Stimulated activated CD4-positive, alpha-beta T cell treated with anti-CD3 and anti-CD28 coated beads, TNF-alpha, amount 100 ng/mL, for 24 hours (primary cell): Measurements from ENCODE around the gene ENO3.
A peak's percentile ranks its signal among the peaks of the same experiment; 100 is the strongest.

Experiments used
- DNase-seq, 3 experiments: peaks; one replicate each; pipeline ENCODE4 v3.0.0-alpha.2; 2020; ENCODE audit warnings: low read depth in 3 of 3

ENO3 gene

DNA sequence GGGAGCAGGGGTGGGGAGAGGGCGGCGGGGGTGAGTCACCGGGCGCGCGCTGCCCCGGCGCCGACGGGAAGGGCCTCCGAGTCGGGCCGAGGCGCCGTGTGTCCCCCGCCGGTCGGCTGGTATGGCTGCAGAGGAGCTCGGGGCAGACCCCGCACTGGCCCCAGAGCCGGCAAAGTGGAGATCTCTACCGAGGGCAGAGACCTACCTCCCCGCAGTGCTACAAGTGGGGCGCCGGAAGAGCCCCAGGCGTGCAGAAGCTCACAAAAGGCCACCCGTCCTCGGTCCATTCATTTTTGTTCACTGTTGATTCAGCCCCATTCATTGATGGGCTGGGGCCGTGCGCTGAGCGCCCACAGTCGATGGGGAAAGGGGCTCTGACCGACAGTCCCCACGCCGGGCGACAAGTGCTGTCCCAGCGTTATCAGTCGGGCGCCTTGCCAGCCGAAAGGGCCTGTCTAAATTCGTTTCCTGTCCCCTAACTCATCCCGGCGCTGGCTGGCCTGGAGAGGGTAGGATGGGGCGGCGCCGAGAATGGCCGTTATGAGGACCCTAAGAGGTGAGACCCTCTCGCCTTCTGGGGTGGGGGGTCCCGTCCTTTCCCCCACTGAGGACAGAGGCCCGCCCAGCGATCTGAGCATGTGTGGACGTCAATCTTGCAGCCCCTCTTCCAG is 709 bp upstream of the ENO3 start:
- DNase-seq: peak in 1 of 3 experiments; percentile 38

DNA sequence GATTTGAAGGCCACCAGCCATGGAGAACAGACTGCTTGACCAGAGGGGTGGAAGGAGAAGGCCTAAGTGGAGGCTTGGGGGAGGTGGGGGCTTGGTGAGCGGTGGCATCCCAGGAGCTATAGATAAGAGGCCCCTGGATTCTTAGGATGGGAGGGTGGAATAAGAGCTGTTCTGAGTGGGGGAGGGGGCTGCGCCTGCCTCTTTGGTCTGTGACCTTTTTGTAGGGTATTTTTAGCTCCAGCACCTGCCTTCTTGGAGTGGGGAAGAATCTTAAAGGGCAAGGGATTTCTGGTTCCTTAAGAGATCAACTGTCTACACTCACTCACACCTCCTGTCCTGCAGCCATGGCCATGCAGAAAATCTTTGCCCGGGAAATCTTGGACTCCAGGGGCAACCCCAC is 567 bp downstream of the ENO3 start:
- DNase-seq: no peak

DNA sequence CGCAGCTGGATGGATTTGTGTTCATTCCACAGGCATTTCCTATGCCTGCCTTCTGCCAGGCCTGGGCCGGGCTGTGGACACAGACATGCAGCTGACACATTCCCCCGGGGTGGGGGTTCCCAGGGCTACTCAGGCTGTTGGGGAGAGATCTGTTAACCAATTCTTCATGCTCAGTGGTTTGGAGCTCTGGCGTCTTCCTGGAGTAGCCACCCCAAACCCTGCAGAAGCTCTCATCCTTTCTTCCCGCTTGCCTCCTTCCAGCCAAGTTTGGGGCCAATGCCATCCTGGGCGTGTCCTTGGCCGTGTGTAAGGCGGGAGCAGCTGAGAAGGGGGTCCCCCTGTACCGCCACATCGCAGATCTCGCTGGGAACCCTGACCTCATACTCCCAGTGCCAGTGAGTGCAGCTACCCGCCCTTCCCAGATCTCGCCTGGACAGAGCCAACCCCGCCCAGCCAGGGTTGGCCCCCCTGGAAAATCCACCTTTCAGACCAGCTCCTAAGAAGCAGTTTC is 2.6 kb downstream of the ENO3 start:
- no peak for DNase-seq

DNA sequence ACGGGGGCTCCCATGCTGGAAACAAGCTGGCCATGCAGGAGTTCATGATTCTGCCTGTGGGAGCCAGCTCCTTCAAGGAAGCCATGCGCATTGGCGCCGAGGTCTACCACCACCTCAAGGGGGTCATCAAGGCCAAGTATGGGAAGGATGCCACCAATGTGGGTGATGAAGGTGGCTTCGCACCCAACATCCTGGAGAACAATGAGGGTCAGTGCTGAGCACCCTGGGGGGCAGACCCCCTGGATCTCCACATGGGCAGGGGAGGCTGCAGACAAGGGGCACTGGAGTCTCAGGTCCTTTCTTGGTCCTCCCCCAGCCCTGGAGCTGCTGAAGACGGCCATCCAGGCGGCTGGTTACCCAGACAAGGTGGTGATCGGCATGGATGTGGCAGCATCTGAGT is 4.2 kb downstream of the ENO3 start:
- no peak for DNase-seq

DNA sequence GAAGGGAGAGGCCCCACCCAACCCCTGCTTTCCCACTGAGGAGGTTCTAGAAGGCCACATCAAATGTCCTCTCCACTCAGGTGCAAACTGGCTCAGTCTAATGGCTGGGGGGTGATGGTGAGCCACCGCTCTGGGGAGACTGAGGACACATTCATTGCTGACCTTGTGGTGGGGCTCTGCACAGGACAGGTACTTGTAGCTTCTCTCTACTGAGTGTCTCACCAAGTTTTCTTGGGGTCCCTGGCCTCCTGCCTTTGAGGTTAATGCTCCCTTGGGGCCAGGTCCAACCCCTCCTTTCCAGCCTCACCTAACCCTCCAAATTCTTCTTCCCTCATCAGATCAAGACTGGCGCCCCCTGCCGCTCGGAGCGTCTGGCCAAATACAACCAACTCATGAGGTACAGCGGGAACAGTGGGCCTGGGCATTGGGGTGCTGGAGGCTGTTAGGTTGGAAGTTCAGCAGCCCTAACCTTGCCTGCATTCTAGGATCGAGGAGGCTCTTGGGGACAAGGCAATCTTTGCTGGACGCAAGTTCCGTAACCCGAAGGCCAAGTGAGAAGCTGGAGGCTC is 5.7 kb downstream of the ENO3 start:
- peak in 1 of 3 experiments; percentile 59 for DNase-seq

DNA sequence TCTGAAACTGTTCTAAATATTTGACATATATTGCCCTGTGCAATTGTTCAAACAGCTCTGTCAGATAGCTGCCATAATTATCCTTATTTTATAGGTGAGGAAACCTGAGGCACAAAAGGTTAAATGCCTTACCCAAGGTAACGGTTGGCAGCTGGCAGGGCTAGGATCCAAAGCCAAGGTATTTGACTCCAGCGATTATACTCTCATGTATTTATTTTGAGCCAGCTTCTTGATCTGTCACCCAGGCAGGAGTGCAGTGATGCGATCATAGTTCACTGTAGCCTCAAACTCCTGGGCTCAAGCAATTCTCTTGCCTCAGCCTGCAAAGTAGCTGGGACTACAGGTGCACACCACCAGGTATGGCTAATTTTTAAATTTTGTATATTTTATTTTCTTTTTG is 7.2 kb downstream of the ENO3 start:
- DNase-seq: no peak

DNA sequence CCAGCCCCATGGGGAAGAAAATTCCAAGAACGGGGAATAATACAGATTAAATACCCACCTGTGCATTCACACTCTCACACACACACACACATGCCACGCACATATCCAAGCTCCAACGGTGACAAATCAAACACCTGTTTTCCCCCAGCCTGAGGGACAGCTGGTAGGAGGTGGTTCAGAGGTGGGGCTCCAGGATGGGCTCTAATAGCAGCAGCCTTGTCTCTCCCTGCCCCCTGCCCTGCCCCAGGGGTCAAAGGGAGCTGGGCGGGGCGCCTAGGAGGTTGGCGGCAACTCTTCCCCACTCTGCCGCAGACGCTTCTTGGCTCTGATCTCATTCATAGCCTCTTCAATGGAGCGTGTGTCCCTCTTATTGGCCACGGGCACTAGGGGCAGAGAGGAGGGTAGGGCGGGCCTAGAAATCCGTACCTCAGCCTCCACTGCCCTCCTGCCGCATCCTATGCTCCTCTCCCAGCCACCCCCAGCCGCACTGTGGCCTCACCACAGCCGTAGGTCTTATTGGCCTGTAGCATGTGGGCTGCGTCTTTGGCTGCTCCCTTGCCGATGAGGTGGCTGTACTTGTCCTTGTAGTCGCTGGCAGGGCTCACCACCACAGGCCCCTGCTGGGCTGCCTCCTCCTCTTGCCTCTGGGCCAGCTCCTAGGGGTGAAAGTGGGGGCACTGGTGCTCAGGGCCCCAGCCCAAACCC is 8.5 kb downstream of the ENO3 start:
- DNase-seq: no peak

DNA sequence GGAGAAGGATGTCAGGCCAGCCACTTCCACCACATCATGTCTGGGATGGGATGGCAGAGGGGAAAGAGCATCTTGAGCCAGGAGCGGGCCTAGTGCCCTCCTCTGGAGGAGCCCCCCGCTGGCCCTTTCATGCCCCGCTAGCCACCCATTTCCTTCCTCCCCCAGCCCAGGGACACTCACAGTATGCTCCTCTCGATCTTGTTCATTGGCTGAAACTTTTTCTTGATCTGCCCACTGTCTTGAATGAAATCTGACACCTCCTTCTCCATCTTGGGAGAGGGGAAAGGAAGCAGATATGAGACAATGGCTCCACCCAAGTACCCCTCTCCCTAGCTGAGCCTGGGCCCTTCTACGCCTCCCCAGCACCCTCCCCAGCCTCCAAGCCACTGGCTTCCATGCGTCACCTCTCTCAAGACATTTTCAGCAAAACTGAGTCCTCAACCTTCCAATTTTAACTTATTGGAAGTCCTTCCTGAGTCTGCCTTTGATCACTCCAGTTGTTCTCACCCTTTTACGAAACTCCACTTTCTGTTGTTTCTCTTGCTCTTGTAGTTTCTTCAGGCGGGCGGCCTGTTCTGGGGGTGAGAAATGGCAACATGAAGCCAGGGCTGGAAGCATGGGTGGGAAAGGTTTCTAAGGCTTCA is 9.5 kb downstream of the ENO3 start:
- no peak for DNase-seq

DNA sequence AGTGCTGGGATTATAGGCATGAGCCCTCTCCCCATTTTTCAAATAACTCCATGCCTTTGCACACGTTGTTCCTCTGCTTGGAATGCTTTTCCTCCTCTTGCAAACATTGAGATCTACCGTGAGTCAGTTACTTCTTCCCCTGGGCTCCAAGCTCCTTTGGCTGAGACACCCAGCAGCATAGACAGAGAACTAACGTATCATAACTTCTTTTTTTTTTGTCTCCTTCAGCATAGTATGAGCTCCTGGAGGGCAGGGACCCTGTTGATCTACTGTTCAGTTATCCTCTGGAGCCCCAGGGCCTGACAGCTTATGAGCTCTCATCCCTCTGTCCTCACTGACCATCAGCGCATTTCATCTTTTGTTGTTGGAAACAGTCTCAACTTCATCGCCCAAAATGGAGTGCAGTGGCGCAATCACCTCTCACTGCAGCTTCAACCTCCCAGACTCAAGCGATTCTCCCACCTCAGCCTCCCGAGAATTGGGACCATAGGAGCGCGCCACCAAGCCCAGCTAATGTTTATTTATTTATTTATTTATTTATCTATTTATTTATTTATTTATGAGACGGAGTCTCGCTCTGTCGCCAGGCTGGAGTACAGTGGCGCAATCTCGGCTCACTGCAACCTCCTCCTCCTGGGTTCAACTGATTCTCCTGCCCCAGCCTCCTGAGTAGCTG is 14.5 kb downstream of the ENO3 start:
- no peak for DNase-seq

DNA sequence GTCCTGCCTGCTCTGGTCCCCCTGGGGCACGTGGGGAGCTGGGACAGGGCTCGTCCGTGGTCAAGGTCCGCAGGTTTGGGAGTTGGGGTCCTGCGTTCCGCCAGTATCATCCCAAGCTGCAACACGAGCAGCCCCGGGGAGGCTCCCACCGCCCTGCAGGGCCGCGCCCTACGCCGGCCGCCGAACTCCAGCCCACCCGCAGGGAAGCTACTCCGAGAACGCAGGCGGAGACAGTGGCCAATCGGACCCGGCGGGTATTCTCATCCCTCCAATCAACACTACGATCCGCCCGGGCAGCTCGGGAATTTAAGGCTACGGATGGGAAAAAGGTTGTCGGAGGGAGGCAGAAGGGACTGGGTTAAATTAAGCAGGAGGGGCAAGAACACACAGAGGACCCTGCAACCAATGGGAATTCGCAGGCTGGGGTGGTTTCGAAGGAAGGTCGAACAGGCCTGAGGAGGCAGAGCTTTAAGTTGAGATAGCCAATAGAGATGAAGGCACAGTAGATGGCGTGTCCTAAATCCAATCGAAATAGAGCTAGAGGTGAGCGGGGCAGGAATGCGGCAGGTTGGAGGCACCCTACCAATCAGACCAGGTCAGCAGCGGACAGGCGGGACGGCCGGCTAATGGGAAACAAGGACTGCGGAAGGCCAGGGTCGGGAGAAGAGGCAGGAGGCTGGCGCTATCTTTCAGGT is 16.1 kb downstream of the ENO3 start:
- DNase-seq: peak; percentile 85 to 95 (median 92)

DNA sequence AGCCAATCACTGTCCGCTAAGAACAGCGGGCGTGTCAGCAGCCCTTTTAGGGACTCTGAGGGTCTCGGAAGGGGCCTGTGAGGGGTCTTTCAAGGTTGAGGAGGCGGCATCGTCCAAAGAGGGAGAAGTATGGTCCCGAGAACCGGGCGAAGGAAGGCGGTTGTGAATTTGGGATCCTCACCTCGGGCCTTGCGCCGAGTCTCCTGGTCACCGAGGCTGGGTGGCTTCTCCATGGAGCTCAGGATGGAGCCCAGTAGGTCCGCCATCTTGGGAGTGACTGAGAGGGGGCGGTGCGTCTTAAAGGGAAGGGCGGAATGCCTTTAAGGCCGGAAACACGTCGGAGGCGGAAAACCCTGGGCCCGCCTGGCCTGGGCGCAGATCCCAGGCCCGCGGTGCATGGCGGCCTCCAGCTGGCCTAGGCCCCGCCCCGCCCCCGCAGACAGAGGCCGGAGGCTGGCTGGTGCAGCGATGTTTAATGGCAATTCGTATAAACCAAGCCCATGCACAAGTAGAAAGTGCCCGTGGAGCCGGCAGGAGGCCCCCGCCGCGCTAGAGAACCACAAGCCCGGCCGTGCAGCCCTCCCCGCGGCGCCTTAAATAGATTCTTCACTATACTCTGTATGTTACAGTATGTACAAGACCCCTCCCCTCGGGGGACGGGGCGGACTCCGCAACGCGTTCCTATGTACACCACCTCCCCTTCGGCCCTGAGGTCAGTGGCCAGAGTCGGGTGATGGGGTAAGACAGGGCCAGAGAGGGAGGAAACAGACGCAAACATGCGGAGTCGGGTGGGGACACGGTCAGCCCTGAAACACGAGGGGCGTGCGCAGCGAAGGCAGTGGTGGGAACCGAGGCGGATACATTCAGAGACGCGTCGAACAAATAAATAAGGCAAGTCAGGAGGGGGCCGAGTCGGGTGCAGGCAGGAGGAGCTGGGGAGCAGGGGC is 16.9 kb downstream of the ENO3 start, which contains the start of gene SPAG7:
Gene SPAG7 (minus strand): TSS at position 279 of the 947 bp plus-strand sequence. CDS start 13 bp downstream, at position 266.
- DNase-seq: peak; percentile 85 to 92 (median 89)

DNA sequence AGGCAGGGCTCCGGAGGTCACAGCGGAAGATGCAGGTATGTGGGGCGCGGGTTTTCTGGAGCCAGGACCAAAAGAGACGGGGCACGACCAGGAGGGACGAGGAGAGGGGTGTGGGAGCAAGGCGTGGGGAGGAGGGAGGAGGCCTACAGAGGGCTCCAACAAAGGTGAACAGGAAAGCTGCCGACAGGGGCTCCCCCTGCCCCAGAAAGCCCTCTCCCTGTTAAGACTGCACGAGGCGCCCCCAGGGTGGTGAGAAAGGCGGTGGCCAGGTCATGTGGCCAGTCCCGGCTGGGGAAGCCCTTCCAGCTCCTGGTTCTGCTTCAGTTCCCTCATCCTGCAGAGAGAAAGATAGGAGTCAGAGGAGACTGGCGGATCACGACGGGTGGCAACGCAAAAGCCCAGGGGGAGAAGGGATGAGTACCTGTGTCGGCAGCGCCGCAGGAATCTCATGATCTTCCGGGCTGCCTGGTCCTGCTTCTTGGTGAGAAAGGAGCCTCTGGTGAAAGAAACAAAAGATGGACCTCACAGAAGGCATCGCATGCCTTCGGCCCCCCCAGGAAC is 17.6 kb downstream of the ENO3 start:
- DNase-seq: peak in 1 of 3 experiments; percentile 35

DNA sequence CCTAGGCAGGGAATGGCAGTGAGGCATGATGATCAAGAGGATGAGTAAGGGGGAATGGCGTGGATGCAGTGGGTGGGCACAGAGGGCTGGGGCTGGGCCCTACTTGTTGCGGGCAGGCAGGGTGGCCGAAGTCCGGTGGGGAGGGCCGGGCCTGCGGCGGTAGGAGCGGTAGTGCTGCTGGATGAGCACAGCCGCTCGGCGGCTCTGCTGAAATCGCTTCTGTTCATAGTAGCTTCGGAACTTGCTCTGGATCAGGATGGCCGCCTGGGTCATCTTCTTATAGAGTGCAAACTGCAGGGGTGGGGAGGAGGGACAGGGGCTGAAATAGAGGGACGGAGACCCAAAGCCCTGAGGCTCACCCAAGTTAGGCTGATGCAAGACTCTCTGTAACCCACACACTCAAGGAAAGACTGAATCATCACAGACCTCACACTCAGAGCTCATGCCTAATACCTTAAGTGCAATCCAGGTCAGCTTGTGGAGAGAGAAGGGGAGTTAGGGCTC is 18.2 kb downstream of the ENO3 start:
- peak in 1 of 3 experiments; percentile 42 for DNase-seq

DNA sequence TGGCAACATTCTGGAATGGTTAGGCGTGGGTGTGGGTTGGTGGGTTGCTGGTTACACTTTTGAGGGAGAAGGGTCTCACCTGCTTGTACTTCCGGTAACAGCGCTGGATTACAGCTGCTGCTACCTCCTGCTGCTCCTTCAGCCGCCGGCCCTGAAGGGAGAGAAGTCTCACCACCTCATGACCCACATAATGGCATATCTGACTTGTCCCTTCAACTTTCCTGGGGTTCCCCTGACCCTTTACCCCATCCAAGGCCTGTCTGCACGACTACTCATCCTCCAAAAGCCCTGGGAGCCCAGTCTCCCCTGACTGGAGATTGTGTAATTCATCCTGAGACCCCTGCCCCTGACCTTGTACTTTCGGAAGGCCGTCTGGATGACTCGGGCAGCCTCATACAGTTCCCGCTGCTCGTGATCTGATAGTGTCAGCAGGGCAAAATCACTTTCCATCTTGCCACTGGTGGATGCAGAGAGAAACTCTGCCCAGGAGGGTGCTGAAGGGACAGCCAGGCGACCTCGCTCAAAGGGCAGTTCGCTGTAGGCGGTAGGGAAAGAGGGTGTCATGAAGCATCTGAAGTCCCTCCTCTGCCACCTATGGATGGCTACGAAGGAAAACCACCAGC is 18.7 kb downstream of the ENO3 start:
- DNase-seq: peak in 1 of 3 experiments; percentile 40

DNA sequence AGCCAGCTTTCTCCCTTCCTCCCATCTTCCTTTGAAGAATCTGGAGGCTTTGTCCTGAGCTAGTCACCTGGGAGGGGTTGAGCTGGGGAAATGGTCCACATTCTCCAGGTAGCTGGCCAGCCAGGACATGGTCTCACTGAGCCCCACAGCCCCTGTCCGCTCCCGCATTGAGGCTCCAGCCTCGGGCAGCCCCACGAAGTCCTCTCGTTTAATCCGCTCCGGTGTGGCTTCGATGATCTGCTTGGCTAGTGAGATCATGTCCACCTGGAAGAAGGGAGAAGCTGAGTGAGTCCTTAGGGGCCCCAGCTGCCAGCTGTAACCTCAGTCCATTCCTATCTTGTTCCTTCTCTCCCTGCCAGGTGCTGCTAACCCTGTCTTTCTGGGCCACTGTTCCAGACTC is 19.4 kb downstream of the ENO3 start:
- no peak for DNase-seq

DNA sequence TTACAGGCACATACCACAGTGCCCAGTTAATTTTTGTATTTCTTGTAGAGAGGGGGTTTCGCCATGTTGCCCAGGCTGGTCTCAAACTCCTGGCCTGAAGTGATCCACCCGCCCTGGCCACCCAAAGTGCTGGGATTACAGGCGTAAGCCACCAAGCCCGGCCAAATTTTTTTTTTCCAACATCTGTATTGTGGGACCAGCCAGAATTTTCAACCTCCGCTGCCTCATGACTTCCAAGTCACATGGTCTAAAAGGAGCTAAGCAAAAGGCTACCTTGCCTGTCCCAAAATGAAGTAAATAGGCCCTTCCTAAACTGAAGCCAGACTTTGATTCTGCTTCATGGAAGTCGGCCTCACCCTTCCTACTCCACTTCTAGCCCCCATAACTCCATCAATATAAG is 20.9 kb downstream of the ENO3 start:
- DNase-seq: no peak

DNA sequence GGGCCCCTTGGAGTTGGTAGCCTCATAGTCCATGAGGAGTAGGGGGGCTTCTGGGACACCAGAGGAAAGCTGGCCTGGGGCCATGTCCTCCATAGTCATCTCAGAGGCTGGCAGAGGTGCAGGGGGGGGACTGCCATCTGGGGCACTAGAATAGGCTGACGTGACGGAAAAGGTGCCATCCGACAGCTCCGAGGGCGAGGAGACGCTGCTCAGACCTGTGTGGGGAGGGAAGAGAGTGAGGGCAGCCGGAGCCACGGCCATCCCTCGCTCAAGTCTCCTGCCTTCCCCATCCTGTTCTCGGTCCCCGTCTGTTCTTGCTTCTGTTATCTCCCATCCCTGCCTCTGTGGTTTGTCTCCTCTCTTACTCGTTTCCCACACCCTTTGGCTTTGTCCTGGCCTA is 21.4 kb downstream of the ENO3 start:
- DNase-seq: no peak

DNA sequence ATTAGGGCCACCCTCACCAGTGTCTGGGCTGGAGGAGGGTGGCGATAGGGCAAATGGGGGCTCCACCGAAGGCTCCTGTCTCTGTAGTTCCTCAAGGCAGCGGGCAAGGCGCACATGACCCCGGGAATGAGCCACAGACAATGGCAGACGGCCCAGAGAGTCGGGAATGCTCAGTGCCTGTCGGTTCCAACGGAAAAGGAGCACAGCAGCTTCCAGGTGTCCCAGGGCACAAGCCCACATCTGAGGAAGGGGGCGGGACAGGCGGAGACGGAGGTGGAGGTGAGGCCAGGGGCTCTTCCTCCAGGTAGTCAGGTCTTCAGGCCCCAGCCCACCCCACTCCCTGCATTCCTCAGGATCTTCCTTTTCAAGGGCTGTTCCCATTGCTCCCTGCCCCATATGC is 21.8 kb downstream of the ENO3 start:
- DNase-seq: no peak
